MM.1S (cell line): ENCODE results near the gene SLC23A2.

Experiments used
- DNase-seq: peaks from one replicate; pipeline ENCODE4 v3.0.0-alpha.2; 2015
- H2AFZ ChIP-seq: fragments of 300-600 bp; sonication (generic); 2 replicates; pipeline ENCODE4 v1.6.0; 2016; ENCODE audit warnings: antibody characterized with exemption, low read length
- H3F3A ChIP-seq: fragments of 300-600 bp; sonication (generic); 2 replicates; pipeline ENCODE4 v1.6.1; 2016; ENCODE audit warnings: mild to moderate bottlenecking, antibody characterized with exemption, low read length, moderate library complexity, mixed read lengths; ENCODE audit not compliant: insufficient read depth
- H3K27ac ChIP-seq: fragments of 300-600 bp; sonication (generic); 2 replicates; pipeline ENCODE4 v1.5.1; 2016; ENCODE audit warnings: mild to moderate bottlenecking, low read length
- H3K27me3 ChIP-seq: fragments of 300-600 bp; sonication (generic); replicated peaks from 2 replicates; pipeline ENCODE4 v1.6.0; 2016; ENCODE audit warnings: low read length; ENCODE audit not compliant: insufficient read depth
- H3K36me3 ChIP-seq: fragments of 300-600 bp; sonication (generic); replicated peaks from 2 replicates; pipeline ENCODE4 v1.6.1; 2016; ENCODE audit warnings: mild to moderate bottlenecking, low read length, mixed read lengths; ENCODE audit not compliant: insufficient read depth
- H3K4me1 ChIP-seq: fragments of 300-600 bp; sonication (generic); 2 replicates; pipeline ENCODE4 v1.6.1; 2016; ENCODE audit warnings: low read length, mixed read lengths
- H3K4me2 ChIP-seq: fragments of 300-600 bp; sonication (generic); 2 replicates; pipeline ENCODE4 v1.6.0; 2016; ENCODE audit warnings: low read depth, low read length
- H3K4me3 ChIP-seq: fragments of 300-600 bp; sonication (generic); 2 replicates; pipeline ENCODE4 v1.5.1; 2016; ENCODE audit warnings: low read length, mixed read lengths
- H3K79me2 ChIP-seq: fragments of 300-600 bp; sonication (generic); 2 replicates; pipeline ENCODE4 v1.6.1; 2016; ENCODE audit warnings: mixed run types, low read length, mixed read lengths
- H3K9ac ChIP-seq: fragments of 300-600 bp; sonication (generic); 2 replicates; pipeline ENCODE4 v1.6.1; 2016; ENCODE audit warnings: low read length, mixed read lengths
- H3K9me2 ChIP-seq: fragments of 300-600 bp; sonication (generic); replicated peaks from 2 replicates; pipeline ENCODE4 v1.6.1; 2016; ENCODE audit warnings: mild to moderate bottlenecking, low read length, mixed read lengths; ENCODE audit not compliant: insufficient read depth
- H3K9me3 ChIP-seq: fragments of 300-600 bp; sonication (generic); replicated peaks from 2 replicates; pipeline ENCODE4 v1.6.1; 2016; ENCODE audit warnings: mild to moderate bottlenecking, low read length, mixed read lengths; ENCODE audit not compliant: insufficient read depth
- H4K20me1 ChIP-seq: fragments of 300-600 bp; sonication (generic); 2 replicates; pipeline ENCODE4 v1.6.1; 2016; ENCODE audit warnings: mild to moderate bottlenecking, low read length, moderate library complexity, mixed read lengths; ENCODE audit not compliant: insufficient read depth
- EZH2 ChIP-seq: fragments of 300-600 bp; sonication (generic); optimal IDR thresholded peaks from 2 replicates; pipeline ENCODE3; 2017; ENCODE audit warnings: low read depth, mild to moderate bottlenecking, antibody characterized with exemption, low read length, mixed read lengths
- EZH2phosphoT487 ChIP-seq: fragments of 300-600 bp; sonication (generic); IDR thresholded peaks from 2 replicates; pipeline ENCODE4 v1.6.1; 2018; ENCODE audit warnings: antibody characterized with exemption, low read length
- TF ChIP-seq, protein P1 (sequence below): fragments of 300-600 bp; sonication (generic); IDR thresholded peaks from 2 replicates; pipeline ENCODE4 v1.5.1; 2016; ENCODE audit warnings: antibody characterized with exemption, low read length, mixed read lengths

SLC23A2 gene

DNA sequence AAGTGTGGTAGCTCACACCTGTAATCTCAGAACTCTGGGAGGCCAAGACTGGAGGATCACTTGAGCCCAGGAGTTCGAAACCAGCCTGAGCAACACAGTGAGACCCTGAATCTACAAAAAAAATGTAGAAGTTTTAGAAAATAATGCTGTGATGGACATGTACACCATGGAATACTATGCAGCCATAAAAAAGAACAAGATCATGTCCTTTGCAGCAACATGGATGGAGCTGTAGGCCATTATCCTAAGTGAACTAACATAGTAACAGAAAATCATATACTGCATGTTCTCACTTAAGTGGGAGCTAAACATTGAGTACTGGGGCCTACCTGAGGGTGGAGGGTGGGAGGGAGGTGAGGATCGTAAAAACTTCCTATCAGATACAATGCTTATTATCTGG, 168.8 kb downstream of the SLC23A2 start:
- Histone ChIP-seq H3K9ac (no peak overlapping the region), H3K27me3 (no peaks in the 10 kb centered on the region), H3K79me2 (no peaks in the 10 kb centered on the region), H3K4me2 (no peak overlapping the region), H3K36me3 (no peaks in the 10 kb centered on the region), H3K9me3 (no peaks in the 10 kb centered on the region), H3K4me3 (no peak overlapping the region), H3K4me1 (no peaks in the 10 kb centered on the region), H3K9me2 (no peaks in the 10 kb centered on the region), H2AFZ (no peak overlapping the region), H4K20me1 (no peaks in the 10 kb centered on the region), H3F3A (no peaks in the 10 kb centered on the region), H3K27ac (no peak overlapping the region)
- DNase-seq, result no peak
- TF ChIP-seq EZH2 (no peak), EZH2phosphoT487 (no peak)
- TF ChIP-seq, protein P1, sequence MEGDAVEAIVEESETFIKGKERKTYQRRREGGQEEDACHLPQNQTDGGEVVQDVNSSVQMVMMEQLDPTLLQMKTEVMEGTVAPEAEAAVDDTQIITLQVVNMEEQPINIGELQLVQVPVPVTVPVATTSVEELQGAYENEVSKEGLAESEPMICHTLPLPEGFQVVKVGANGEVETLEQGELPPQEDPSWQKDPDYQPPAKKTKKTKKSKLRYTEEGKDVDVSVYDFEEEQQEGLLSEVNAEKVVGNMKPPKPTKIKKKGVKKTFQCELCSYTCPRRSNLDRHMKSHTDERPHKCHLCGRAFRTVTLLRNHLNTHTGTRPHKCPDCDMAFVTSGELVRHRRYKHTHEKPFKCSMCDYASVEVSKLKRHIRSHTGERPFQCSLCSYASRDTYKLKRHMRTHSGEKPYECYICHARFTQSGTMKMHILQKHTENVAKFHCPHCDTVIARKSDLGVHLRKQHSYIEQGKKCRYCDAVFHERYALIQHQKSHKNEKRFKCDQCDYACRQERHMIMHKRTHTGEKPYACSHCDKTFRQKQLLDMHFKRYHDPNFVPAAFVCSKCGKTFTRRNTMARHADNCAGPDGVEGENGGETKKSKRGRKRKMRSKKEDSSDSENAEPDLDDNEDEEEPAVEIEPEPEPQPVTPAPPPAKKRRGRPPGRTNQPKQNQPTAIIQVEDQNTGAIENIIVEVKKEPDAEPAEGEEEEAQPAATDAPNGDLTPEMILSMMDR, result no peak

DNA sequence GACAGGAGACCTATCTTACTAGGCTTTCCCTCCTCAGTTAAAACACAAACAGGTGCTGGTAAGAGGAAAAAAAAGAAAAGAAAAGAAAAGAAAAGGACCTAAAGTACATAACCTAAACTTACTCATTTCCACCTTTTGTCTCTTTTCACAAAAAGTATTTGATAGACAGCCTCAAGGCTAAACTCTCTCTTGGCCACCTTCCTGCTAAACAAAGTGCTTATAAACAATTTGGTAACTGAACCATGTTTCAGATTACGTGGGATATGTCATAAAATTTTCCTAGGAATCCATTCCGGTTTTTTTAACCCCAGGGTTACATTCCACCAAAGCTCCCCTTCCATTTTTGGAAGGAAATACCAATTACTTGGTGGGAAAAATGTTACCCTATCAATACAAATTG, 170.6 kb downstream of the SLC23A2 start:
- no peaks in the 10 kb centered on the region for H3K79me2 ChIP-seq
- H3K4me1 ChIP-seq, result no peaks in the 10 kb centered on the region
- H3K9me2 ChIP-seq, result no peaks in the 10 kb centered on the region
- no peaks in the 10 kb centered on the region for H3K9me3 ChIP-seq
- TF ChIP-seq, protein P1, result no peak
- TF ChIP-seq EZH2 (no peak), EZH2phosphoT487 (no peak)
- H3F3A ChIP-seq, result no peaks in the 10 kb centered on the region
- no peak overlapping the region for H3K4me3 ChIP-seq
- H3K9ac ChIP-seq, result no peak overlapping the region
- H3K27ac ChIP-seq, result no peak overlapping the region
- H4K20me1 ChIP-seq, result no peaks in the 10 kb centered on the region
- H3K4me2 ChIP-seq, result no peak overlapping the region
- H2AFZ ChIP-seq, result no peak overlapping the region
- no peak for DNase-seq
- H3K36me3 ChIP-seq, result no peaks in the 10 kb centered on the region
- no peaks in the 10 kb centered on the region for H3K27me3 ChIP-seq

DNA sequence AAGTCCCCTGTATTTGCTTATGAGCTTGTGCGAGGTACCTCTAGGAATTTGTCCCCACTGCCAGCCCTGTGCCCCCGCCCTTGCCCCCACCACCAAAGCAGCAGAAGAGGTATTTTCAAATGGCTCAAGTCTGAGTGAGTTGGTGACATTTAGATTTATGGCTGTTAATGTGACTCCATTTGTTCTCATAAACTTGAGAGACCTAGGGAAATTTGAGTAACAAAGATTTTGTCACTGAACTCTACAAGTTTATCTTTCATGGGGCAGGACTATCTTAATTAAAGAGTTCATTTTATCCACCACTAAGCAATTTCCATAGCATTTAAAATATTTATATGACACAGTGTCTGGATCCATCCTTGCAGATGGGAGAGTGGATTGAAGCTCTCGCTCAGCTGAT, 171.1 kb downstream of the SLC23A2 start:
- H3K4me1 ChIP-seq, result no peaks in the 10 kb centered on the region
- H3F3A ChIP-seq, result no peaks in the 10 kb centered on the region
- H3K79me2 ChIP-seq, result no peaks in the 10 kb centered on the region
- H3K27ac ChIP-seq, result no peak overlapping the region
- no peak for TF ChIP-seq EZH2phosphoT487
- no peak for TF ChIP-seq EZH2
- TF ChIP-seq, protein P1, result no peak
- H3K9me2 ChIP-seq, result no peaks in the 10 kb centered on the region
- H2AFZ ChIP-seq, result no peak overlapping the region
- H4K20me1 ChIP-seq, result no peaks in the 10 kb centered on the region
- H3K36me3 ChIP-seq, result no peaks in the 10 kb centered on the region
- H3K27me3 ChIP-seq, result no peaks in the 10 kb centered on the region
- no peak for DNase-seq
- H3K4me3 ChIP-seq, result no peak overlapping the region
- H3K4me2 ChIP-seq, result no peak overlapping the region
- H3K9me3 ChIP-seq, result no peaks in the 10 kb centered on the region
- no peak overlapping the region for H3K9ac ChIP-seq
